GM23338 (cell line): ENCODE data around the gene ZSWIM3.

ENCODE experiments used
- CTCF ChIP-seq, 2 experiments: fragments of 200-600 bp in 1 of 2; sonication (generic) in 1 of 2; conservative IDR thresholded peaks; 2 replicates each; pipeline versions ENCODE4 v1.5.1 to v1.6.1; 2016 to 2017; ENCODE audit warnings: antibody characterized with exemption in 2 of 2, low read depth in 2 of 2, mild to moderate bottlenecking in 2 of 2, moderate library complexity in 1 of 2
- EZH2 ChIP-seq: fragments of 200-600 bp; sonication (generic); IDR thresholded peaks from one replicate; pipeline ENCODE4 v1.8.0; 2017; ENCODE audit warnings: antibody characterized with exemption, mild to moderate bottlenecking, low read depth; ENCODE audit not compliant: unreplicated experiment
- EZH2phosphoT487 ChIP-seq: fragments of 200-600 bp; sonication (generic); IDR thresholded peaks from one replicate; pipeline ENCODE4 v1.8.1; 2018; ENCODE audit warnings: antibody characterized with exemption; ENCODE audit not compliant: unreplicated experiment
- JUNB ChIP-seq: IDR thresholded peaks from one replicate; pipeline ENCODE4 v1.6.1; 2016; ENCODE audit warnings: antibody characterized with exemption; ENCODE audit not compliant: unreplicated experiment

- TF ChIP-seq CTCF (conservative IDR thresholded peaks at IDR 0.05; ENCODE audit: low read depth in 2 of 2) (no peak), EZH2 (no peak), JUNB (no peak), EZH2phosphoT487 (no peak)
These were observed 53.5 kb downstream of the ZSWIM3 start for GRCh38 chr20:45910670-45911485.
